Panc1 (cell line): ENCODE measurements around the gene LIPF. TPM values are rescaled to one million over a fixed set of nuclear protein-coding genes. Genes with fewer than 3 reads are reported as not detected.

Source experiments
- ATAC-seq: fragments of 200-7000 bp; cut with Tn5 transposase; 2 replicates; pipeline ENCODE4 v1.9.1; 2020; ENCODE audit warnings: mild to moderate bottlenecking, moderate library complexity
- BruUV-seq: library from RNA; stranded (reverse); fragments of 400-500 nt; replicated peaks from 2 replicates; lab custom pipeline; 2021; lab: Mats Ljungman, UMichigan
- CTCF ChIA-PET: fragments of 300-600 bp; sonication (Branson Sonifier 250); formaldehyde crosslinking; loops from one replicate; lab custom pipeline; 2022; ENCODE audit warnings: antibody characterized with exemption; lab: Charles Lee
- POLR2A ChIA-PET: fragments of 300-600 bp; sonication (Branson Sonifier 250); formaldehyde crosslinking; loops from one replicate; lab custom pipeline; 2022; ENCODE audit warnings: antibody characterized with exemption; lab: Charles Lee
- DNase-seq: peaks from one replicate; pipeline ENCODE4 v3.0.0-alpha.2; 2010; ENCODE audit warnings: low read depth, low spot score
- H3K27ac ChIP-seq: 2 replicates; pipeline ENCODE4 v1.5.1; 2011; ENCODE audit warnings: mild to moderate bottlenecking, low read length, inconsistent platforms
- H3K27me3 ChIP-seq: fragments of 200-500 bp; sonication (Bioruptor generic); 2 replicates; pipeline ENCODE4 v1.6.0; 2014; ENCODE audit warnings: low read length, inconsistent platforms; ENCODE audit not compliant: control insufficient read depth, insufficient read depth
- H3K36me3 ChIP-seq: fragments of 200-500 bp; sonication (Bioruptor generic); 2 replicates; pipeline ENCODE4 v1.5.1; 2014; ENCODE audit warnings: inconsistent platforms, mild to moderate bottlenecking, low read length, moderate library complexity; ENCODE audit not compliant: control insufficient read depth, insufficient read depth
- H3K4me1 ChIP-seq: 2 replicates; pipeline ENCODE4 v1.5.1; 2011; ENCODE audit warnings: inconsistent platforms, mild to moderate bottlenecking, low read length, moderate library complexity; ENCODE audit not compliant: control insufficient read depth, insufficient read depth
- H3K4me3 ChIP-seq, 2 experiments: 2 replicates each; pipeline ENCODE4 v1.5.1; 2011 to 2012; ENCODE audit warnings: low read depth in 2 of 2, low read length in 2 of 2, mild to moderate bottlenecking in 2 of 2, inconsistent platforms in 1 of 2, moderate library complexity in 1 of 2
- H3K9me3 ChIP-seq: fragments of 200-500 bp; sonication (Bioruptor generic); 2 replicates; pipeline ENCODE4 v1.5.1; 2014; ENCODE audit warnings: low read depth, mild to moderate bottlenecking, inconsistent platforms, low read length, moderate library complexity; ENCODE audit not compliant: control insufficient read depth, insufficient read depth
- POLR2AphosphoS5 ChIP-seq: IDR thresholded peaks from 2 replicates; pipeline ENCODE4 v1.6.1; 2012; ENCODE audit warnings: mild to moderate bottlenecking, low read depth, low read length, moderate library complexity
- REST ChIP-seq, 2 experiments: IDR thresholded peaks; 2 replicates each; pipeline ENCODE4 v1.6.1; 2011 to 2012; ENCODE audit warnings: low read depth in 2 of 2, control low read depth in 1 of 2, low read length in 1 of 2, mild to moderate bottlenecking in 1 of 2, moderate library complexity in 1 of 2; ENCODE audit not compliant: insufficient read depth in 1 of 2
- SIN3A ChIP-seq: IDR thresholded peaks from 2 replicates; pipeline ENCODE4 v1.6.1; 2012; ENCODE audit warnings: low read depth, mild to moderate bottlenecking, low read length, moderate library complexity, borderline replicate concordance; ENCODE audit not compliant: insufficient read depth
- TCF7L2 ChIP-seq: IDR thresholded peaks from 2 replicates; pipeline ENCODE4 v1.6.1; 2011; ENCODE audit warnings: mild to moderate bottlenecking, low read depth, low read length, inconsistent platforms
- in situ Hi-C: cut with HindIII; loops from 2 replicates; pipeline ENCODE4 v1.10.0; 2016; ENCODE audit warnings: low sequenced_read_pairs, low pct_unique_long_range_greater_than_20kb
- intact Hi-C: fragments of 100-400 bp; cut with micrococcal nuclease; formaldehyde crosslinking; loops from one replicate; pipeline ENCODE4 v1.10.0; 2022; ENCODE audit not compliant: unreplicated experiment
- total RNA-seq: library from RNA; stranded (reverse); gene quantifications from one replicate; pipeline ENCODE4 v1.2.1, GENCODE V29; 2021; ENCODE audit not compliant: unreplicated experiment
- TF ChIP-seq, protein P1 (sequence below): fragments of 450-650 bp; IDR thresholded peaks from 2 replicates; pipeline ENCODE4 v1.5.1; 2017; ENCODE audit warnings: mild to moderate bottlenecking

LIPF gene
- total RNA-seq, 1 experiment from 2014 or later = not detected

GRCh38 chr10:88617772-88618300, 46.4 kb upstream of the LIPF start:
- intact Hi-C loops = no loop called here
- no TSS peak for BruUV-seq

DNA sequence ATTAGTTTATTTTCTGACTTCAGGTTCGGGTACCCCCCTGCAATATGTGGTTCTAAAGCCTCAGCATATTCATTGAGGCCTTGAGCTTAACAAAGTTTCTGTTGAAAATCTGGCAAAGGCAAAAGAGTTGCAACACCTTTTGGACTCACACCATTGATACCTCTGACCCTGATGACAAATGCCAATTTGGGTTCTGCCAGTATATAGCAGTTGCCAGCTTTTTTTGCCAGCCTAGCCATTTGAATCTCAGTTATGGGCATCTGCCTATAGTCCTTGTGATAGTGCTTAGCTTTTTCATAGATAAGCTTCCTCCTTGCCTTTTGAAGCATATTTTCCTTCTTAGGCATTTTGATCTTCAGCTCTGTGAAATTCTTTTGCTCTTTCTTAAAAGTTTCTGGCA, 45.7 kb upstream of the LIPF start:
- no peaks in the 10 kb centered on the region for H3K4me1 ChIP-seq
- DNase-seq (no peak), ATAC-seq (no peak)
- intact Hi-C loops = no loop called here
- no peak overlapping the region for H3K4me3 ChIP-seq
- H3K9me3 ChIP-seq = no peaks in the 10 kb centered on the region
- in situ Hi-C loops = no loop called here
- TF ChIP-seq SIN3A = no peak
- no peak for TF ChIP-seq POLR2AphosphoS5
- TF ChIP-seq TCF7L2 = no peak
- TF ChIP-seq, protein P1, sequence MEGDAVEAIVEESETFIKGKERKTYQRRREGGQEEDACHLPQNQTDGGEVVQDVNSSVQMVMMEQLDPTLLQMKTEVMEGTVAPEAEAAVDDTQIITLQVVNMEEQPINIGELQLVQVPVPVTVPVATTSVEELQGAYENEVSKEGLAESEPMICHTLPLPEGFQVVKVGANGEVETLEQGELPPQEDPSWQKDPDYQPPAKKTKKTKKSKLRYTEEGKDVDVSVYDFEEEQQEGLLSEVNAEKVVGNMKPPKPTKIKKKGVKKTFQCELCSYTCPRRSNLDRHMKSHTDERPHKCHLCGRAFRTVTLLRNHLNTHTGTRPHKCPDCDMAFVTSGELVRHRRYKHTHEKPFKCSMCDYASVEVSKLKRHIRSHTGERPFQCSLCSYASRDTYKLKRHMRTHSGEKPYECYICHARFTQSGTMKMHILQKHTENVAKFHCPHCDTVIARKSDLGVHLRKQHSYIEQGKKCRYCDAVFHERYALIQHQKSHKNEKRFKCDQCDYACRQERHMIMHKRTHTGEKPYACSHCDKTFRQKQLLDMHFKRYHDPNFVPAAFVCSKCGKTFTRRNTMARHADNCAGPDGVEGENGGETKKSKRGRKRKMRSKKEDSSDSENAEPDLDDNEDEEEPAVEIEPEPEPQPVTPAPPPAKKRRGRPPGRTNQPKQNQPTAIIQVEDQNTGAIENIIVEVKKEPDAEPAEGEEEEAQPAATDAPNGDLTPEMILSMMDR = no peak
- ChIA-PET CTCF (no interaction called here), POLR2A (no interaction called here)
- H3K27me3 ChIP-seq = no peaks in the 10 kb centered on the region
- H3K36me3 ChIP-seq = no peaks in the 10 kb centered on the region
- no peak overlapping the region for H3K27ac ChIP-seq
- BruUV-seq = no TSS peak

More at GRCh38 chr10:88617772-88618300, 46.4 kb upstream of the LIPF start:
- CTCF ChIA-PET = no interaction called here
- no peaks in the 10 kb centered on the region for H3K27me3 ChIP-seq
- H3K36me3 ChIP-seq = no peaks in the 10 kb centered on the region
- H3K4me3 ChIP-seq = no peak overlapping the region
- no peak for ATAC-seq
- H3K27ac ChIP-seq = no peak overlapping the region
- POLR2A ChIA-PET = no interaction called here
- TF ChIP-seq, protein P1 = no peak
- TF ChIP-seq REST (IDR thresholded peaks at IDR 0.05; ENCODE audit: insufficient read depth in 1 of 2, low read depth in 2 of 2, low read length in 1 of 2) = no peak
- TF ChIP-seq SIN3A = no peak
- no peak for TF ChIP-seq POLR2AphosphoS5
- no peak for TF ChIP-seq TCF7L2
- H3K4me1 ChIP-seq = no peaks in the 10 kb centered on the region
- no peaks in the 10 kb centered on the region for H3K9me3 ChIP-seq
- in situ Hi-C loops = no loop called here
- DNase-seq = no peak
